ENCODE measurements around the gene PRELP.

DNA sequence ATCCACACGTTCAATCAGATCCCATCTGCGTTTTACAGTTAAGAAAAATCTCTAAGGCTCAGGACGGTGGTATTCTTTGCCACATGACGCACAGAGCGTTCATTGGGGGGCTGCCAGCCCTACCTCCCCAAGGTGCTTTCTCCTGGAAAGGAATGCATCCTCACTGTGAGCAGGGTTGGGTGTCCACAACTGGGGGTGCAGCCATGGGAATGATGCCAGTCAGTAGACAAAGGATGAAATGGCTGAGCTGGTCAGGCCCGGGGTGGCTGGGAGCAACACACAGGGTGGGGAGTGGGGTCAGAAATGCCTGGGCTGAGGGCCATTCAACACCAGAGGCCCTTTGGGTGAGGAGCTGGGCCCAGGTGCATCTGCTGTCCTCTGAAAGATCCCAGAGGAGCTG lies 44.3 kb downstream of the PRELP start:
- TF ChIP-seq HDAC2 (IDR thresholded peaks at IDR 0.05) (no peak), TCF7L2 (IDR thresholded peaks at IDR 0.05; ENCODE audit: low read depth, low read length) (no peak), TEAD4 (IDR thresholded peaks at IDR 0.05; ENCODE audit: low read length) (no peak), TEAD4 (CRISPR knock-in tag; IDR thresholded peaks at IDR 0.05; ENCODE audit: borderline replicate concordance) (no peak), ZC3H4 (CRISPR knock-in tag; IDR thresholded peaks at IDR 0.05; ENCODE audit: borderline replicate concordance) (no peak), BDP1 (IDR thresholded peaks at IDR 0.05; ENCODE audit: insufficient read depth, insufficient read length) (no peak), ZNF253 (CRISPR knock-in tag; conservative IDR thresholded peaks at IDR 0.05) (no peak), BRCA1 (IDR thresholded peaks at IDR 0.05) (no peak), BRCA1 (CRISPR knock-in tag; IDR thresholded peaks at IDR 0.05) (no peak), NCOA1 (IDR thresholded peaks at IDR 0.05; ENCODE audit: low read depth) (no peak)
- TF ChIP-seq, protein P1, sequence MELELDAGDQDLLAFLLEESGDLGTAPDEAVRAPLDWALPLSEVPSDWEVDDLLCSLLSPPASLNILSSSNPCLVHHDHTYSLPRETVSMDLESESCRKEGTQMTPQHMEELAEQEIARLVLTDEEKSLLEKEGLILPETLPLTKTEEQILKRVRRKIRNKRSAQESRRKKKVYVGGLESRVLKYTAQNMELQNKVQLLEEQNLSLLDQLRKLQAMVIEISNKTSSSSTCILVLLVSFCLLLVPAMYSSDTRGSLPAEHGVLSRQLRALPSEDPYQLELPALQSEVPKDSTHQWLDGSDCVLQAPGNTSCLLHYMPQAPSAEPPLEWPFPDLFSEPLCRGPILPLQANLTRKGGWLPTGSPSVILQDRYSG (tag; conservative IDR thresholded peaks at IDR 0.05; ENCODE audit: low read depth): no peak
- TF ChIP-seq, protein P2, sequence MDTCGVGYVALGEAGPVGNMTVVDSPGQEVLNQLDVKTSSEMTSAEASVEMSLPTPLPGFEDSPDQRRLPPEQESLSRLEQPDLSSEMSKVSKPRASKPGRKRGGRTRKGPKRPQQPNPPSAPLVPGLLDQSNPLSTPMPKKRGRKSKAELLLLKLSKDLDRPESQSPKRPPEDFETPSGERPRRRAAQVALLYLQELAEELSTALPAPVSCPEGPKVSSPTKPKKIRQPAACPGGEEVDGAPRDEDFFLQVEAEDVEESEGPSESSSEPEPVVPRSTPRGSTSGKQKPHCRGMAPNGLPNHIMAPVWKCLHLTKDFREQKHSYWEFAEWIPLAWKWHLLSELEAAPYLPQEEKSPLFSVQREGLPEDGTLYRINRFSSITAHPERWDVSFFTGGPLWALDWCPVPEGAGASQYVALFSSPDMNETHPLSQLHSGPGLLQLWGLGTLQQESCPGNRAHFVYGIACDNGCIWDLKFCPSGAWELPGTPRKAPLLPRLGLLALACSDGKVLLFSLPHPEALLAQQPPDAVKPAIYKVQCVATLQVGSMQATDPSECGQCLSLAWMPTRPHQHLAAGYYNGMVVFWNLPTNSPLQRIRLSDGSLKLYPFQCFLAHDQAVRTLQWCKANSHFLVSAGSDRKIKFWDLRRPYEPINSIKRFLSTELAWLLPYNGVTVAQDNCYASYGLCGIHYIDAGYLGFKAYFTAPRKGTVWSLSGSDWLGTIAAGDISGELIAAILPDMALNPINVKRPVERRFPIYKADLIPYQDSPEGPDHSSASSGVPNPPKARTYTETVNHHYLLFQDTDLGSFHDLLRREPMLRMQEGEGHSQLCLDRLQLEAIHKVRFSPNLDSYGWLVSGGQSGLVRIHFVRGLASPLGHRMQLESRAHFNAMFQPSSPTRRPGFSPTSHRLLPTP (IDR thresholded peaks at IDR 0.05; ENCODE audit: borderline replicate concordance, extremely low read depth, insufficient read length): no peak
- TF ChIP-seq, protein P3, sequence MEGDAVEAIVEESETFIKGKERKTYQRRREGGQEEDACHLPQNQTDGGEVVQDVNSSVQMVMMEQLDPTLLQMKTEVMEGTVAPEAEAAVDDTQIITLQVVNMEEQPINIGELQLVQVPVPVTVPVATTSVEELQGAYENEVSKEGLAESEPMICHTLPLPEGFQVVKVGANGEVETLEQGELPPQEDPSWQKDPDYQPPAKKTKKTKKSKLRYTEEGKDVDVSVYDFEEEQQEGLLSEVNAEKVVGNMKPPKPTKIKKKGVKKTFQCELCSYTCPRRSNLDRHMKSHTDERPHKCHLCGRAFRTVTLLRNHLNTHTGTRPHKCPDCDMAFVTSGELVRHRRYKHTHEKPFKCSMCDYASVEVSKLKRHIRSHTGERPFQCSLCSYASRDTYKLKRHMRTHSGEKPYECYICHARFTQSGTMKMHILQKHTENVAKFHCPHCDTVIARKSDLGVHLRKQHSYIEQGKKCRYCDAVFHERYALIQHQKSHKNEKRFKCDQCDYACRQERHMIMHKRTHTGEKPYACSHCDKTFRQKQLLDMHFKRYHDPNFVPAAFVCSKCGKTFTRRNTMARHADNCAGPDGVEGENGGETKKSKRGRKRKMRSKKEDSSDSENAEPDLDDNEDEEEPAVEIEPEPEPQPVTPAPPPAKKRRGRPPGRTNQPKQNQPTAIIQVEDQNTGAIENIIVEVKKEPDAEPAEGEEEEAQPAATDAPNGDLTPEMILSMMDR (IDR thresholded peaks at IDR 0.05 in 2 of 3, conservative IDR thresholded peaks at IDR 0.05 in 1 of 3; ENCODE audit: insufficient read depth in 2 of 3, low read depth in 1 of 3, low read length in 3 of 3): no peak
- TF ChIP-seq, protein P4, sequence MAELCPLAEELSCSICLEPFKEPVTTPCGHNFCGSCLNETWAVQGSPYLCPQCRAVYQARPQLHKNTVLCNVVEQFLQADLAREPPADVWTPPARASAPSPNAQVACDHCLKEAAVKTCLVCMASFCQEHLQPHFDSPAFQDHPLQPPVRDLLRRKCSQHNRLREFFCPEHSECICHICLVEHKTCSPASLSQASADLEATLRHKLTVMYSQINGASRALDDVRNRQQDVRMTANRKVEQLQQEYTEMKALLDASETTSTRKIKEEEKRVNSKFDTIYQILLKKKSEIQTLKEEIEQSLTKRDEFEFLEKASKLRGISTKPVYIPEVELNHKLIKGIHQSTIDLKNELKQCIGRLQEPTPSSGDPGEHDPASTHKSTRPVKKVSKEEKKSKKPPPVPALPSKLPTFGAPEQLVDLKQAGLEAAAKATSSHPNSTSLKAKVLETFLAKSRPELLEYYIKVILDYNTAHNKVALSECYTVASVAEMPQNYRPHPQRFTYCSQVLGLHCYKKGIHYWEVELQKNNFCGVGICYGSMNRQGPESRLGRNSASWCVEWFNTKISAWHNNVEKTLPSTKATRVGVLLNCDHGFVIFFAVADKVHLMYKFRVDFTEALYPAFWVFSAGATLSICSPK (IDR thresholded peaks at IDR 0.05; ENCODE audit: borderline replicate concordance): no peak
- TF ChIP-seq, protein P5, sequence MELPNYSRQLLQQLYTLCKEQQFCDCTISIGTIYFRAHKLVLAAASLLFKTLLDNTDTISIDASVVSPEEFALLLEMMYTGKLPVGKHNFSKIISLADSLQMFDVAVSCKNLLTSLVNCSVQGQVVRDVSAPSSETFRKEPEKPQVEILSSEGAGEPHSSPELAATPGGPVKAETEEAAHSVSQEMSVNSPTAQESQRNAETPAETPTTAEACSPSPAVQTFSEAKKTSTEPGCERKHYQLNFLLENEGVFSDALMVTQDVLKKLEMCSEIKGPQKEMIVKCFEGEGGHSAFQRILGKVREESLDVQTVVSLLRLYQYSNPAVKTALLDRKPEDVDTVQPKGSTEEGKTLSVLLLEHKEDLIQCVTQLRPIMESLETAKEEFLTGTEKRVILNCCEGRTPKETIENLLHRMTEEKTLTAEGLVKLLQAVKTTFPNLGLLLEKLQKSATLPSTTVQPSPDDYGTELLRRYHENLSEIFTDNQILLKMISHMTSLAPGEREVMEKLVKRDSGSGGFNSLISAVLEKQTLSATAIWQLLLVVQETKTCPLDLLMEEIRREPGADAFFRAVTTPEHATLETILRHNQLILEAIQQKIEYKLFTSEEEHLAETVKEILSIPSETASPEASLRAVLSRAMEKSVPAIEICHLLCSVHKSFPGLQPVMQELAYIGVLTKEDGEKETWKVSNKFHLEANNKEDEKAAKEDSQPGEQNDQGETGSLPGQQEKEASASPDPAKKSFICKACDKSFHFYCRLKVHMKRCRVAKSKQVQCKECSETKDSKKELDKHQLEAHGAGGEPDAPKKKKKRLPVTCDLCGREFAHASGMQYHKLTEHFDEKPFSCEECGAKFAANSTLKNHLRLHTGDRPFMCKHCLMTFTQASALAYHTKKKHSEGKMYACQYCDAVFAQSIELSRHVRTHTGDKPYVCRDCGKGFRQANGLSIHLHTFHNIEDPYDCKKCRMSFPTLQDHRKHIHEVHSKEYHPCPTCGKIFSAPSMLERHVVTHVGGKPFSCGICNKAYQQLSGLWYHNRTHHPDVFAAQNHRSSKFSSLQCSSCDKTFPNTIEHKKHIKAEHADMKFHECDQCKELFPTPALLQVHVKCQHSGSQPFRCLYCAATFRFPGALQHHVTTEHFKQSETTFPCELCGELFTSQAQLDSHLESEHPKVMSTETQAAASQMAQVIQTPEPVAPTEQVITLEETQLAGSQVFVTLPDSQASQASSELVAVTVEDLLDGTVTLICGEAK (IDR thresholded peaks at IDR 0.05): no peak
- TF ChIP-seq, protein P5 (CRISPR knock-in tag; IDR thresholded peaks at IDR 0.05): no peak
